H1 (cell line): Measurements from ENCODE around the gene MEF2A. TPM values are rescaled to one million over a fixed set of nuclear protein-coding genes. Genes with fewer than 3 reads are reported as not detected.

Source experiments
- CTCF ChIA-PET: fragments of 300-600 bp; sonication (Branson Sonifier 250); formaldehyde crosslinking; loops from one replicate; lab custom pipeline; 2021; ENCODE audit not compliant: partially characterized antibody; lab: Charles Lee
- POLR2A ChIA-PET: fragments of 300-600 bp; sonication (Branson Sonifier 250); formaldehyde crosslinking; loops from one replicate; lab custom pipeline; 2021; ENCODE audit warnings: inconsistent platforms; ENCODE audit not compliant: partially characterized antibody; lab: Charles Lee
- DNase-seq, 2 experiments: peaks; one replicate each; pipeline versions ENCODE4 v3.0.0 to v3.0.0-alpha.2; 2010 to 2022; ENCODE audit warnings: low spot score in 2 of 2, low read depth in 1 of 2, mixed read lengths in 1 of 2
- FAIRE-seq: peaks from 2 replicates; lab custom pipeline; 2011; peaks lifted over from hg19 to GRCh38; lab: Jason Lieb, UNC
- H2AFZ ChIP-seq: 2 replicates; pipeline ENCODE4 v1.8.1; 2012; ENCODE audit warnings: low read length, inconsistent platforms
- H2AK5ac ChIP-seq: 2 replicates; pipeline ENCODE4 v1.6.1; 2013; ENCODE audit warnings: low read depth, low read length
- H2BK120ac ChIP-seq: replicated peaks from 2 replicates; pipeline ENCODE3; 2013; ENCODE audit warnings: low read depth, low read length, inconsistent platforms
- H2BK12ac ChIP-seq: 2 replicates; pipeline ENCODE4 v1.6.1; 2013; ENCODE audit warnings: low read depth, low read length
- H2BK15ac ChIP-seq: 2 replicates; pipeline ENCODE4 v1.6.1; 2013; ENCODE audit warnings: low read length
- H2BK20ac ChIP-seq: 2 replicates; pipeline ENCODE4 v1.6.1; 2013; ENCODE audit warnings: low read length
- H2BK5ac ChIP-seq: 2 replicates; pipeline ENCODE4 v1.6.1; 2013; ENCODE audit warnings: low read depth, low read length
- H3K14ac ChIP-seq: 2 replicates; pipeline ENCODE4 v1.6.1; 2013; ENCODE audit warnings: inconsistent platforms; ENCODE audit not compliant: insufficient read length
- H3K18ac ChIP-seq: 2 replicates; pipeline ENCODE4 v1.6.1; 2013; ENCODE audit warnings: low read length; ENCODE audit errors: extremely low read depth
- H3K23ac ChIP-seq: 2 replicates; pipeline ENCODE4 v1.6.1; 2013; ENCODE audit warnings: inconsistent platforms; ENCODE audit not compliant: insufficient read length
- H3K23me2 ChIP-seq: 2 replicates; pipeline ENCODE4 v1.6.1; 2013; ENCODE audit warnings: low read depth, low read length
- H3K27ac ChIP-seq: 2 replicates; pipeline ENCODE4 v1.6.1; 2011; ENCODE audit warnings: low read depth, low read length, inconsistent platforms
- H3K27me3 ChIP-seq, 4 experiments: replicated peaks in 1 of 4; 1 replicate in 1 of 4; 2 replicates in 3 of 4; pipeline versions ENCODE4 v1.6.1 to v1.8.1; 2011 to 2013; ENCODE audit warnings: low read length in 3 of 4, mild to moderate bottlenecking in 3 of 4, inconsistent platforms in 2 of 4, mixed read lengths in 2 of 4, moderate library complexity in 1 of 4; ENCODE audit not compliant: control insufficient read depth in 3 of 4, insufficient read depth in 3 of 4; ENCODE audit errors: extremely low read depth in 1 of 4
- H3K36me3 ChIP-seq, 4 experiments: 2 replicates each; pipeline versions ENCODE4 v1.6.1 to v1.8.1; 2011 to 2013; ENCODE audit warnings: mild to moderate bottlenecking in 4 of 4, low read length in 3 of 4, moderate library complexity in 2 of 4, control low read depth in 1 of 4, inconsistent platforms in 1 of 4; ENCODE audit not compliant: insufficient read depth in 4 of 4, control insufficient read depth in 2 of 4
- H3K4ac ChIP-seq: replicated peaks from 2 replicates; pipeline ENCODE3; 2013; ENCODE audit warnings: low read length, low read depth, mixed read lengths, inconsistent platforms; ENCODE audit not compliant: insufficient read length
- H3K4me1 ChIP-seq, 4 experiments: replicated peaks in 1 of 4; 1 replicate in 1 of 4; 2 replicates in 3 of 4; pipeline versions ENCODE4 v1.6.1 to v1.8.1; 2011 to 2013; ENCODE audit warnings: low read length in 3 of 4, inconsistent platforms in 2 of 4, mixed read lengths in 1 of 4; ENCODE audit not compliant: insufficient read depth in 4 of 4, control insufficient read depth in 3 of 4
- H3K4me2 ChIP-seq, 2 experiments: 2 replicates each; pipeline versions ENCODE4 v1.6.1 to v1.8.1; 2011 to 2013; ENCODE audit warnings: low read depth in 2 of 2, low read length in 2 of 2, control low read depth in 1 of 2, inconsistent platforms in 1 of 2, mild to moderate bottlenecking in 1 of 2; ENCODE audit not compliant: insufficient read depth in 1 of 2
- H3K4me3 ChIP-seq, 4 experiments: fragments of 200-600, 300-600 bp in 1 of 4; sonication (generic), shearing (Covaris generic), sonication (Bioruptor Twin) in 1 of 4; 2 replicates each; pipeline versions ENCODE4 v1.5.1 to v1.8.1; 2011 to 2016; ENCODE audit warnings: low read length in 4 of 4, low read depth in 3 of 4, control low read depth in 2 of 4, inconsistent platforms in 2 of 4, mild to moderate bottlenecking in 2 of 4, mixed read lengths in 1 of 4, moderate library complexity in 1 of 4; ENCODE audit not compliant: insufficient read depth in 2 of 4; ENCODE audit errors: extremely low read depth in 1 of 4
- H3K56ac ChIP-seq: replicated peaks from 2 replicates; pipeline ENCODE3; 2013; ENCODE audit warnings: low read depth, mild to moderate bottlenecking, mixed read lengths, low read length, inconsistent platforms; ENCODE audit not compliant: insufficient read length
- H3K79me1 ChIP-seq: 2 replicates; pipeline ENCODE4 v1.6.1; 2013; ENCODE audit warnings: low read depth, low read length, control low read depth
- H3K79me2 ChIP-seq, 2 experiments: 2 replicates each; pipeline versions ENCODE4 v1.6.1 to v1.8.1; 2012 to 2013; ENCODE audit warnings: low read length in 2 of 2, mild to moderate bottlenecking in 2 of 2, inconsistent platforms in 1 of 2; ENCODE audit not compliant: insufficient read depth in 2 of 2, control insufficient read depth in 1 of 2
- H3K9ac ChIP-seq, 4 experiments: replicated peaks in 1 of 4; 1 replicate in 1 of 4; 2 replicates in 3 of 4; pipeline versions ENCODE4 v1.6.1 to v1.8.1; 2011 to 2013; ENCODE audit warnings: low read depth in 3 of 4, low read length in 3 of 4, control low read depth in 2 of 4, mild to moderate bottlenecking in 2 of 4, moderate library complexity in 2 of 4, inconsistent platforms in 1 of 4; ENCODE audit errors: extremely low read depth in 1 of 4
- H3K9me3 ChIP-seq, 2 experiments: 2 replicates each; pipeline versions ENCODE4 v1.6.1 to v1.8.1; 2012 to 2013; ENCODE audit warnings: mild to moderate bottlenecking in 2 of 2, moderate library complexity in 2 of 2, control low read depth in 1 of 2, inconsistent platforms in 1 of 2, low read depth in 1 of 2, low read length in 1 of 2, mixed read lengths in 1 of 2; ENCODE audit not compliant: insufficient read depth in 2 of 2
- H4K20me1 ChIP-seq, 2 experiments: replicated peaks in 1 of 2; 2 replicates each; pipeline versions ENCODE3 to v1.8.1; 2011 to 2013; ENCODE audit warnings: inconsistent platforms in 2 of 2, low read length in 2 of 2, mild to moderate bottlenecking in 1 of 2; ENCODE audit not compliant: insufficient read depth in 2 of 2, control insufficient read depth in 1 of 2
- H4K5ac ChIP-seq: 2 replicates; pipeline ENCODE4 v1.6.1; 2013; ENCODE audit warnings: low read length, low read depth, mixed read lengths, inconsistent platforms; ENCODE audit not compliant: insufficient read length
- H4K8ac ChIP-seq: 2 replicates; pipeline ENCODE4 v1.8.0; 2013; ENCODE audit warnings: mild to moderate bottlenecking, moderate library complexity, low read length, inconsistent platforms; ENCODE audit not compliant: insufficient read depth; ENCODE audit errors: extremely low read depth
- H4K91ac ChIP-seq: replicated peaks from 2 replicates; pipeline ENCODE3; 2013; ENCODE audit warnings: low read length, mixed read lengths, inconsistent platforms; ENCODE audit not compliant: insufficient read length
- SP2 ChIP-seq: IDR thresholded peaks from 2 replicates; pipeline ENCODE4 v1.6.1; 2012; ENCODE audit warnings: mild to moderate bottlenecking, low read length, inconsistent platforms
- TBP ChIP-seq: IDR thresholded peaks from 2 replicates; pipeline ENCODE4 v1.6.1; 2011; ENCODE audit warnings: low read depth, low read length, improper control_type of control experiment
- WGBS, 2 experiments: shearing (Covaris generic) in 1 of 2; methylation state at CpG; one replicate each; pipeline versions ENCODE4 v1.1.6 to v1.1.7; 2013 to 2015; ENCODE audit warnings: low lambda C conversion rate in 2 of 2, mixed read lengths in 2 of 2, inconsistent platforms in 1 of 2, low coverage in 1 of 2, missing lambda C conversion rate in 1 of 2; ENCODE audit not compliant: insufficient replicate concordance in 2 of 2, insufficient coverage in 1 of 2, insufficient read length in 1 of 2; ENCODE audit errors: extremely low coverage in 1 of 2, missing lambda C conversion rate in 1 of 2; 5-methylcytosine and 5-hydroxymethylcytosine counted together
- polyA plus RNA-seq, 7 experiments: library from polyadenylated mRNA; depleted of rRNA in 3 of 7; stranded (reverse) in 5 of 7; unstranded in 2 of 7; fragments of >200 nt in 5 of 7; fragments of 200-250 nt in 2 of 7; gene quantifications; 1 replicate in 5 of 7; 2 replicates in 1 of 7; 4 replicates in 1 of 7; pipeline versions ENCODE4 v1.2.1 to v1.2.3, GENCODE V29; 2011 to 2013; ENCODE audit warnings: missing spikeins in 2 of 7, mixed read lengths in 2 of 7
- total RNA-seq: library from RNA; stranded (reverse); fragmentation: NEBNext Ultra II Directional; extraction: Animal tissue kit (Norgen Biotek cat#: 25700); gene quantifications from 2 replicates; pipeline ENCODE4 v1.2.1, GENCODE V29; 2021

The MEF2A gene
- total and polyA plus RNA-seq, 2 of the 8 experiments (the other 6 are each of a cell fraction or from before 2014, with no cell fraction given), result 15.6 to 22.5 TPM

DNA sequence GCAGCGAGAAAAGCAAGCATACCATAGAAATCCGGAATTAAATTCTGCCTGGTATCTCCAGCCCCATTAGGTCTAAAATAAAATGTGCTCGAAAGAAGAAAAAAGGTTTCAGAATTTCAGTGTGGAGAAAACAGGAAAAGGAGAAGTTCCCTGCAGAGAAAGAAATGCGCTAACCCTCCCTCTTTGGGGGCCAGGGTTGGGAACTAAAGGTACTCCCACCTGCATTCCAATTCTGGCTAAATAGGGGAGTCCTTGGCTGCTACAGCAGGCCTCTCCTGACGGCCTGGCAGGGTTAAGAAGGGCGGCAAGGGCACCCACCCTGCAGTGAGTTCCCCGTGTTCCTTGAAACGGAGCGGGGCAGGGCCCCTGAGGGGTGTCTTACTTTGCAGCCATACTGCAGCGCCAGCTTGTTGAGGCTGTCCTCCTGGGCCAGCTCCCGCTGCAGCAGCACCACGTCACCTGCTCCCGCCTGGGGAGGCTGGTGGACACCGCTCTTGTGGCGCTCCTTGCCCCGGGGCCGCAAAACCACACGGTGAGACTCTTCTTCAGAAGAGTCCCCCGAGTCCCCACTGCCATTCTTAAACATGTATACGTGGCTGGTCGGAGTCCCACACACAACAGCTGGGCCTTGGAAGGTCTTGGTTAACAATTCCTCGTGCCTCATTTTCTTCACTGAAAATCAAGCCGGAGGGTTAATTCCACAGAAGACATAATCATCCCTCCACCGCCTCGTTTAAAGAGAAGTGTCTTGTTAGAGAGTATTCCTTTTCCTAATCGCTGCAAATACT lies 165.7 kb downstream of the MEF2A start:
- Histone ChIP-seq H2BK20ac (no peak overlapping the region), H3K79me1 (0 out of 2 replicates have a peak, but pooled peaks cover 2% of the 10 kb centered on the region), H2BK12ac (no peak overlapping the region), H3K14ac (no peak overlapping the region), H3K4me3 (peak overlapping the region; percentile 18 to 88 (median 54); a peak in 7 of 8 replicates), H2BK5ac (no peak overlapping the region), H4K8ac (0 out of 2 replicates have a peak overlapping the region, but pooled peaks have one; percentile 16), H3K23ac (no peak overlapping the region), H3K79me2 (no peaks in the 10 kb centered on the region), H4K20me1 (peaks cover 0 to 3% of the 10 kb centered on the region in 2 experiments), H3K9ac (no peak overlapping the region; a peak in 1 of 7 replicates), H3K27me3 (peaks cover 0 to 10% (median 3%) of the 10 kb centered on the region in 4 experiments; a peak in 4 of 7 replicates), H3K36me3 (peaks cover 0 to 6% (median 4%) of the 10 kb centered on the region in 4 experiments; a peak in 4 of 8 replicates), H3K18ac (peak overlapping the region; percentile 36; the same call in 1 of the 2 replicates), H4K5ac (no peak overlapping the region), H3K23me2 (peaks cover 8% of the 10 kb centered on the region; the same call in 1 of the 2 replicates), H3K4ac (no peak overlapping the region), H3K56ac (no peak overlapping the region), H3K4me1 (peaks cover 2 to 23% (median 6%) of the 10 kb centered on the region in 4 experiments; a peak in 5 of 7 replicates), H2BK15ac (no peak overlapping the region), H2BK120ac (no peak overlapping the region), H3K9me3 (no peaks in the 10 kb centered on the region), H2AK5ac (no peak overlapping the region), H3K4me2 (peak overlapping the region; percentile 79 to 87), H4K91ac (no peak overlapping the region), H3K27ac (no peak overlapping the region), H2AFZ (no peak overlapping the region)
- WGBS, 2 experiments, result 29% methylated on average over 26 of the region's 26 CpGs; no CpG with 5 or more reads in 1 of the 2 experiments
- TF ChIP-seq TBP (0 out of 2 replicates have a peak, but pooled peaks have one; percentile 11), SP2 (no peak)
- DNase-seq (peak in 1 of 2 experiments; percentile 69), FAIRE-seq (no peak)
- ChIA-PET CTCF (interaction anchor here (0.6 to 12.7 kb wide), 10 partner anchors 9 to 458 kb away, joined by 3 to 92 read pairs (median 6); no protein-coding TSS in a partner anchor), POLR2A (interaction anchor here (1.5 to 2.5 kb wide), 3 partner anchors 8 to 450 kb away, joined by 3 to 11 read pairs (median 4); no protein-coding TSS in a partner anchor)
